ENCODE measurements around the gene TAF11L13. TPM values are rescaled to one million over a fixed set of nuclear protein-coding genes. Genes with fewer than 3 reads are reported as not detected.
"Not testable (repeated sequence)": the region's sequence is repeated elsewhere in the genome, so short reads cannot be mapped to it uniquely, and the experiment has no call there.

The TAF11L13 gene
- total RNA-seq, 1 experiment from 2014 or later: not detected

DNA sequence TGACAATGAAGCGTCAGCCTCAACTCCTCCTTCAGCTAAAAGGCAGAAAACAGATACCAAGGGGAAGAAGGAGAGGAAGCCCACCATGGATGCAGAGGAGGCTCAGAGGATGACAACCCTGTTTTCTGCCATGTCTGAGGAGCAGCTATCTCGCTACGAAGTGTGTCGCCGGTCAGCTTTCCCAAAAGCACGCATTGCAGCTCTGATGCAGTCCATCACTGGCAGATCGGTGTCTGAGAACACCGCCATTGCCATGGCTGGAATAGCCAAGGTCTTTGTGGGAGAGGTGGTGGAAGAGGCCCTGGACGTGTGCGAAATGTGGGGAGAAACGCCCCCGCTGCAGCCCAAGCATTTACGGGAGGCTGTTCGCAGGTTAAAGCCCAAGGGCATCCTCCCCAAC, 26.9 kb upstream of the TAF11L13 start:
- peaks cover 46% of the 10 kb centered on the region for H3K27me3 ChIP-seq (ENCODE audit: insufficient read depth, low read depth)
- H3K79me2 ChIP-seq (ENCODE audit: low read depth): no peaks in the 10 kb centered on the region
- ChIA-PET POLR2A (ENCODE audit: unreplicated experiment) (no interaction called here), CTCF (no interaction called here)
- TF ChIP-seq CTCF (conservative IDR thresholded peaks at IDR 0.05) (no peak), EZH2 (IDR thresholded peaks at IDR 0.05; ENCODE audit: low read depth) (no peak)
- H3K27ac ChIP-seq: no peak overlapping the region
- no peaks in the 10 kb centered on the region for H3K4me1 ChIP-seq (replicated peaks; ENCODE audit: insufficient read depth)
- BruUV-seq (replicated peaks): no TSS peak
- H3K4me2 ChIP-seq: no peak overlapping the region
- no peak overlapping the region for H2AFZ ChIP-seq
- H4K20me1 ChIP-seq (ENCODE audit: insufficient read depth): no peaks in the 10 kb centered on the region
- no peak overlapping the region for H3K4me3 ChIP-seq
- intact Hi-C loops (cut with micrococcal nuclease; ENCODE audit: unreplicated experiment): no loop called here
- no peaks in the 10 kb centered on the region for H3K9me2 ChIP-seq (ENCODE audit: insufficient read depth)
- H3K9me3 ChIP-seq (ENCODE audit: insufficient read depth, low read depth): 0 out of 2 replicates have a peak, but pooled peaks cover 4% of the 10 kb centered on the region
- no peaks in the 10 kb centered on the region for H3F3A ChIP-seq (ENCODE audit: insufficient read depth, low read depth)
- DNase-seq: no peak
- no peaks in the 10 kb centered on the region for H3K36me3 ChIP-seq (ENCODE audit: low read depth)

- CTCF ChIA-PET; H3K27ac ChIP-seq; BruUV-seq (replicated peaks); H4K20me1 ChIP-seq (ENCODE audit: insufficient read depth); H3K4me2 ChIP-seq; H3K4me1 ChIP-seq (replicated peaks; ENCODE audit: insufficient read depth); H3K4me3 ChIP-seq; H3K79me2 ChIP-seq (ENCODE audit: low read depth); intact Hi-C loops (cut with micrococcal nuclease; ENCODE audit: unreplicated experiment); H3F3A ChIP-seq (ENCODE audit: insufficient read depth, low read depth); H3K9me2 ChIP-seq (ENCODE audit: insufficient read depth); H2AFZ ChIP-seq; H3K9me3 ChIP-seq (ENCODE audit: insufficient read depth, low read depth); POLR2A ChIA-PET (ENCODE audit: unreplicated experiment); H3K36me3 ChIP-seq (ENCODE audit: low read depth); DNase-seq: not testable (repeated sequence)
- peaks cover 52% of the 10 kb centered on the region for H3K27me3 ChIP-seq (ENCODE audit: insufficient read depth, low read depth)
These were observed 24.4 kb upstream of the TAF11L13 start for GRCh38 chr5:17607461-17607860.

DNA sequence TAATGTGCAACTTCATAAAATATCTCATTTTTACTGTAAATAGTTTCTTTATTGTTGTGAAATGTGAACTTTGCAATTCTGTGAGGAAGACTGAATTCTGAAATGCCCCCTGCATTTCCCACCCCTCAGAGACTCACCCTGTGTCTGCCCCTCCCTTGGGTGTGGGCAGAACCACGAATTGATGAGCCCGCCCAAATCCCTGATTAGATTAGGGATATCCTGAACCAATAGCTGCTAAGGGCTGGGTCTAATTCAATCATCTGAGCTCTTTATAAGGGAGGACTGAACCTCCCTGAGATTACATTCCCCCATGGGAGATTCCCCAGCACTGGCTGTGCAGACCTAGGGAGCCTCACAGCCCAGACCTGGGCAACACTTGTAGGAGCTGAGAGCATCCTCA, 21.8 kb upstream of the TAF11L13 start, which contains the start of gene TAF11L12:
Gene TAF11L12 (plus strand): TSS at position 301 of the 400 bp plus-strand sequence.
- H3K9me2 ChIP-seq (ENCODE audit: insufficient read depth); H3K4me1 ChIP-seq (replicated peaks; ENCODE audit: insufficient read depth); H2AFZ ChIP-seq; H4K20me1 ChIP-seq (ENCODE audit: insufficient read depth); CTCF ChIA-PET; H3K9me3 ChIP-seq (ENCODE audit: insufficient read depth, low read depth); H3K4me3 ChIP-seq; intact Hi-C loops (cut with micrococcal nuclease; ENCODE audit: unreplicated experiment); H3K27ac ChIP-seq; BruUV-seq (replicated peaks); H3K79me2 ChIP-seq (ENCODE audit: low read depth); H3K4me2 ChIP-seq; H3F3A ChIP-seq (ENCODE audit: insufficient read depth, low read depth); POLR2A ChIA-PET (ENCODE audit: unreplicated experiment); DNase-seq; H3K36me3 ChIP-seq (ENCODE audit: low read depth): not testable (repeated sequence)
- peaks cover 55% of the 10 kb centered on the region for H3K27me3 ChIP-seq (ENCODE audit: insufficient read depth, low read depth)

DNA sequence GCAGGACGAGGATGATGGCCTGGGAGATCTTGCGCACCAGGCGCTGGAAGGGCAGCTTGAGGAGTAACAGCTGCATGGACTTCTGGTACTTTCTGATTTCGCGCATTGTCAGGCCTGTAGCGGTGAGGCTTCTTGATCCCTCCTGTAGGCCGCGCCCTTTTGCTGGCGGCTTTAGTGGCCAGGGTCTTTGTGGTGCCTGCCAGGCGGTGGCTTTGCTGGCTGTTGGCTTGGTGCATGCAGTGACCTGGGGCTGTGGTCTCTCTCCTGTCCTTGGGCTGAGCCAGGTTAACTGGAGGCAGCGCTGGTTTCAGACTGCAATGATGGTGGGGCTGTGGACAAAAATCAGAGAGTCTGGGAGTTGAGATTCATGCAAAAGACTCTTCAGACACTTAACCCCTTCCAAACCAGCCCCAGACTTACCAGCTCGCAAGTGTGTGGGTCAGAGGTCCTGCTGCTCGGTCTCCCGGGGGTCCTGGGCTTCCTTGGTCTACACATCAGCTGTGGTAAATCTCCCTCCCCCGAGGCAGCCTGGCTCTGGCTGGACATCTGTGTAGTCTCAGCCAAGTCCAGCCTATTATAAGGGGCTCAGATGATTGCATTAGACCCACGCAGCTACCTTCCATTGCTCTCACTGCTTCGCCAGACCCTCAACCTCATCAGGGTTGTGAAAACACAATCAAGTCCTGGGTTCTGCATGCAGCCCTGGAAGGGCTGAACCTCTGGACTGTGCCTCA, 16.8 kb upstream of the TAF11L13 start:
- ChIA-PET CTCF (no interaction called here), POLR2A (ENCODE audit: unreplicated experiment) (no interaction called here)
- H3K9me3 ChIP-seq (ENCODE audit: insufficient read depth, low read depth): no peaks in the 10 kb centered on the region
- TF ChIP-seq EZH2 (IDR thresholded peaks at IDR 0.05; ENCODE audit: low read depth) (no peak), CTCF (conservative IDR thresholded peaks at IDR 0.05) (no peak)
- no peak overlapping the region for H3K4me2 ChIP-seq
- intact Hi-C loops (cut with micrococcal nuclease; ENCODE audit: unreplicated experiment): no loop called here
- H3K79me2 ChIP-seq (ENCODE audit: low read depth): no peaks in the 10 kb centered on the region
- H3F3A ChIP-seq (ENCODE audit: insufficient read depth, low read depth): no peaks in the 10 kb centered on the region
- BruUV-seq (replicated peaks): no TSS peak
- H3K9me2 ChIP-seq (ENCODE audit: insufficient read depth): no peaks in the 10 kb centered on the region
- no peaks in the 10 kb centered on the region for H3K4me1 ChIP-seq (replicated peaks; ENCODE audit: insufficient read depth)
- H4K20me1 ChIP-seq (ENCODE audit: insufficient read depth): no peaks in the 10 kb centered on the region
- no peaks in the 10 kb centered on the region for H3K36me3 ChIP-seq (ENCODE audit: low read depth)
- DNase-seq: no peak
- no peak overlapping the region for H3K27ac ChIP-seq
- no peak overlapping the region for H2AFZ ChIP-seq
- H3K27me3 ChIP-seq (ENCODE audit: insufficient read depth, low read depth): peaks cover 32% of the 10 kb centered on the region
- H3K4me3 ChIP-seq: no peak overlapping the region

Measured in PC-9 (cell line).